GM23338 (cell line): ENCODE measurements around the gene FRRS1L. TPM values are rescaled to one million over a fixed set of nuclear protein-coding genes. Genes with fewer than 3 reads are reported as not detected.

Experiments used
- ATAC-seq: fragments of 200-7000 bp; cut with Tn5 transposase; 3 replicates; pipeline ENCODE4 v1.9.1; 2020
- DNase-seq: peaks from one replicate; pipeline ENCODE4 v3.0.0-alpha.2; 2015; ENCODE audit warnings: low spot score
- H2AFZ ChIP-seq: fragments of 200-600 bp; sonication (generic); 2 replicates; pipeline ENCODE4 v1.8.0; 2016; ENCODE audit warnings: antibody characterized with exemption, mild to moderate bottlenecking, moderate library complexity
- H3F3A ChIP-seq: fragments of 200-600 bp; sonication (generic); replicated peaks from 2 replicates; pipeline ENCODE4 v1.8.0; 2017; ENCODE audit warnings: antibody characterized with exemption, mixed run types, low read depth
- H3K27ac ChIP-seq: fragments of 200-600 bp; sonication (generic); 2 replicates; pipeline ENCODE4 v1.6.1; 2016; ENCODE audit warnings: low read depth
- H3K27me3 ChIP-seq: fragments of 200-600 bp; sonication (generic); 2 replicates; pipeline ENCODE4 v1.8.0; 2016; ENCODE audit warnings: mild to moderate bottlenecking, mixed run types, moderate library complexity; ENCODE audit not compliant: insufficient read depth
- H3K36me3 ChIP-seq: fragments of 200-600 bp; sonication (generic); 2 replicates; pipeline ENCODE4 v1.8.0; 2016; ENCODE audit warnings: mild to moderate bottlenecking; ENCODE audit not compliant: insufficient read depth
- H3K4me1 ChIP-seq: fragments of 200-600 bp; sonication (generic); 2 replicates; pipeline ENCODE4 v1.8.0; 2016; ENCODE audit warnings: mild to moderate bottlenecking, moderate library complexity; ENCODE audit not compliant: insufficient read depth
- H3K4me2 ChIP-seq: fragments of 200-600 bp; sonication (generic); 2 replicates; pipeline ENCODE4 v1.7.1; 2017; ENCODE audit warnings: mixed run types
- H3K4me3 ChIP-seq: fragments of 200-600 bp; sonication (generic); 2 replicates; pipeline ENCODE4 v1.6.1; 2016; ENCODE audit warnings: mixed run types
- H3K79me2 ChIP-seq: fragments of 200-600 bp; sonication (generic); replicated peaks from 2 replicates; pipeline ENCODE4 v1.8.0; 2017; ENCODE audit warnings: mild to moderate bottlenecking; ENCODE audit not compliant: insufficient read depth
- H3K9me2 ChIP-seq: fragments of 200-600 bp; sonication (generic); 2 replicates; pipeline ENCODE4 v1.8.0; 2017; ENCODE audit not compliant: insufficient read depth
- H4K20me1 ChIP-seq: fragments of 200-600 bp; sonication (generic); replicated peaks from 2 replicates; pipeline ENCODE4 v1.8.0; 2017; ENCODE audit warnings: mild to moderate bottlenecking; ENCODE audit not compliant: insufficient read depth
- H3K27ac Mint-ChIP-seq: 2 replicates; pipeline ENCODE4 v1.8.0; 2020; ENCODE audit warnings: inconsistent platforms, mild to moderate bottlenecking, moderate library complexity, mixed read lengths
- H3K27me3 Mint-ChIP-seq: 3 replicates; pipeline ENCODE4 v1.8.0; 2022; ENCODE audit warnings: low read depth, mild to moderate bottlenecking, moderate library complexity, mixed read lengths, inconsistent platforms; ENCODE audit not compliant: insufficient read depth, poor library complexity
- H3K36me3 Mint-ChIP-seq: 3 replicates; pipeline ENCODE4 v1.8.0; 2021; ENCODE audit warnings: low read depth, mild to moderate bottlenecking, inconsistent platforms, moderate library complexity, mixed read lengths
- H3K4me1 Mint-ChIP-seq: 3 replicates; pipeline ENCODE4 v1.8.0; 2020; ENCODE audit warnings: mild to moderate bottlenecking, inconsistent platforms, mixed read lengths
- H3K4me3 Mint-ChIP-seq: 3 replicates; pipeline ENCODE4 v1.8.0; 2021; ENCODE audit warnings: moderate library complexity, mild to moderate bottlenecking, inconsistent platforms, mixed read lengths
- H3K9me3 Mint-ChIP-seq: 3 replicates; pipeline ENCODE4 v1.8.0; 2020; ENCODE audit warnings: moderate library complexity, mild to moderate bottlenecking, inconsistent platforms, mixed read lengths
- CTCF ChIP-seq, 2 experiments: fragments of 200-600 bp in 1 of 2; sonication (generic) in 1 of 2; conservative IDR thresholded peaks; 2 replicates each; pipeline versions ENCODE4 v1.5.1 to v1.6.1; 2016 to 2017; ENCODE audit warnings: antibody characterized with exemption in 2 of 2, low read depth in 2 of 2, mild to moderate bottlenecking in 2 of 2, moderate library complexity in 1 of 2
- EZH2phosphoT487 ChIP-seq: fragments of 200-600 bp; sonication (generic); IDR thresholded peaks from one replicate; pipeline ENCODE4 v1.8.1; 2018; ENCODE audit warnings: antibody characterized with exemption; ENCODE audit not compliant: unreplicated experiment
- JUNB ChIP-seq: IDR thresholded peaks from one replicate; pipeline ENCODE4 v1.6.1; 2016; ENCODE audit warnings: antibody characterized with exemption; ENCODE audit not compliant: unreplicated experiment
- NANOG ChIP-seq: IDR thresholded peaks from 2 replicates; pipeline ENCODE4 v1.6.1; 2016; ENCODE audit warnings: antibody characterized with exemption, borderline replicate concordance
- POLR2AphosphoS5 ChIP-seq: IDR thresholded peaks from 2 replicates; pipeline ENCODE4 v1.6.1; 2016; ENCODE audit warnings: antibody characterized with exemption, low read depth
- REST ChIP-seq: IDR thresholded peaks from one replicate; pipeline ENCODE4 v1.6.1; 2018; ENCODE audit warnings: antibody characterized with exemption; ENCODE audit not compliant: unreplicated experiment
- STAT1 ChIP-seq: IDR thresholded peaks from one replicate; pipeline ENCODE4 v1.6.1; 2016; ENCODE audit warnings: antibody characterized with exemption; ENCODE audit not compliant: unreplicated experiment
- ZNF331 ChIP-seq: fragments of 250-450 bp; sonication (Bioruptor Pico); IDR thresholded peaks from 2 replicates; pipeline ENCODE4 v1.5.0; 2020; ENCODE audit warnings: low read depth, mild to moderate bottlenecking, moderate library complexity
- ZNF462 ChIP-seq: fragments of 250-450 bp; sonication (Bioruptor Pico); IDR thresholded peaks from 2 replicates; pipeline ENCODE4 v1.5.0; 2020; ENCODE audit warnings: mild to moderate bottlenecking, moderate library complexity
- polyA plus RNA-seq: library from polyadenylated mRNA; unstranded; fragments of >200 nt; fragmentation: Nextera tagmentation; extraction: Ambion mirVana; gene quantifications from 2 replicates; pipeline ENCODE4 v1.2.1, GENCODE V29; 2016
- total RNA-seq: library from RNA; depleted of rRNA; stranded (reverse); fragments of >200 nt; shearing (Covaris generic); gene quantifications from 2 replicates; pipeline ENCODE4 v1.2.3, GENCODE V29; 2014

Gene FRRS1L
- total and polyA plus RNA-seq, 2 experiments from 2014 or later = 0.37 to 1.1 TPM

- TF ChIP-seq JUNB (no peak), REST (no peak), ZNF331 (CRISPR knock-in tag) (no peak), EZH2phosphoT487 (no peak), POLR2AphosphoS5 (no peak), STAT1 (no peak), NANOG (no peak), CTCF (conservative IDR thresholded peaks at IDR 0.05; ENCODE audit: low read depth in 2 of 2) (no peak)
These were observed 25.7 kb downstream of the FRRS1L start (continued) for GRCh38 chr9:109141375-109141774.

- Mint-ChIP-seq H3K4me3 (no peak overlapping the region), H3K9me3 (no peaks in the 10 kb centered on the region), H3K36me3 (no peaks in the 10 kb centered on the region)
- TF ChIP-seq CTCF (conservative IDR thresholded peaks at IDR 0.05; ENCODE audit: low read depth in 2 of 2) (no peak), ZNF462 (CRISPR knock-in tag) (no peak), JUNB (no peak), ZNF331 (CRISPR knock-in tag) (no peak), POLR2AphosphoS5 (no peak)
These were observed 27.2 kb downstream of the FRRS1L start for GRCh38 chr9:109139851-109140250.

More at GRCh38 chr9:109139851-109140250, 27.2 kb downstream of the FRRS1L start:
- Histone ChIP-seq H3K27ac (no peak overlapping the region), H3F3A (no peaks in the 10 kb centered on the region), H3K79me2 (no peaks in the 10 kb centered on the region), H3K4me1 (no peaks in the 10 kb centered on the region), H3K4me2 (no peak overlapping the region), H2AFZ (peak overlapping the region; percentile 47; the same call in 1 of the 2 replicates), H3K36me3 (no peaks in the 10 kb centered on the region), H3K9me2 (no peaks in the 10 kb centered on the region), H3K4me3 (no peak overlapping the region), H4K20me1 (no peaks in the 10 kb centered on the region), H3K27me3 (no peaks in the 10 kb centered on the region)
- Mint-ChIP-seq H3K27ac (no peak overlapping the region), H3K27me3 (peaks cover 9% of the 10 kb centered on the region), H3K4me1 (peaks cover 7% of the 10 kb centered on the region)
- ATAC-seq = no peak
- DNase-seq = no peak
